ENCODE measurements around the gene DBT. TPM values are rescaled to one million over a fixed set of nuclear protein-coding genes. Genes with fewer than 3 reads are reported as not detected.

Gene DBT
- polyA plus RNA-seq, 1 of the 3 experiments (the other 2 are of a cell fraction) = 2.0 TPM

DNA sequence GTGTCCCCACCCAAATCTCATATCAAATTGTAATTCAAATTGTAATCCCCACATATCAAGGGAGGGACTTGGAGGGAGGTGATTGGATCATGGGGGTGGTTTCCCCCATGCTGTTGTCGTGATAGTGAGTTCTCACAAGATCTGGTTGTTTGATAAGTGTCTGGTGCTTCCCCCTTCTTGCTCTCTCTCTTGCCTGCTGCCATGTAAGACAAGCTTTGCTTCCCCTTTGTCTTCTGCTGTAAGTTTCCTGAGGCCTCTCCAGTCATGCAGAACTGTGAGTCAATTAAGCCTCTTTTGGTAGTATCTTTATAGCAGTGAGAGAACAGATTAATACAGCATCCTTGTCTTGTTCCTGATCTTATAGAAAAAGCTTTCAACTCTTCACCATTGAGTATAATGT lies 65.1 kb downstream of the DBT start:
- DNase-seq = no peak
- WGBS (ENCODE audit: low lambda C conversion rate) = 90% methylated on average over 1 of the region's 1 CpG
- no peaks in the 10 kb centered on the region for H3K36me3 ChIP-seq (replicated peaks in 1 of 2; ENCODE audit: control insufficient read depth in 1 of 2, insufficient read depth in 2 of 2, low read length in 1 of 2)
- no peaks in the 10 kb centered on the region for H3F3A ChIP-seq (replicated peaks; ENCODE audit: insufficient read depth)
- H3K4me2 ChIP-seq = no peak overlapping the region
- H3K27me3 ChIP-seq (ENCODE audit: insufficient read depth) = no peaks in the 10 kb centered on the region
- peaks cover 8 to 13% of the 10 kb centered on the region in 2 experiments; a peak in 2 of 4 replicates for H3K4me1 ChIP-seq (ENCODE audit: control insufficient read depth in 1 of 2, insufficient read depth in 2 of 2, low read depth in 1 of 2, low read length in 1 of 2)
- no peak overlapping the region for H2AFZ ChIP-seq (ENCODE audit: low read depth)
- H3K9me3 ChIP-seq = no peaks in the 10 kb centered on the region
- TF ChIP-seq, protein P1, sequence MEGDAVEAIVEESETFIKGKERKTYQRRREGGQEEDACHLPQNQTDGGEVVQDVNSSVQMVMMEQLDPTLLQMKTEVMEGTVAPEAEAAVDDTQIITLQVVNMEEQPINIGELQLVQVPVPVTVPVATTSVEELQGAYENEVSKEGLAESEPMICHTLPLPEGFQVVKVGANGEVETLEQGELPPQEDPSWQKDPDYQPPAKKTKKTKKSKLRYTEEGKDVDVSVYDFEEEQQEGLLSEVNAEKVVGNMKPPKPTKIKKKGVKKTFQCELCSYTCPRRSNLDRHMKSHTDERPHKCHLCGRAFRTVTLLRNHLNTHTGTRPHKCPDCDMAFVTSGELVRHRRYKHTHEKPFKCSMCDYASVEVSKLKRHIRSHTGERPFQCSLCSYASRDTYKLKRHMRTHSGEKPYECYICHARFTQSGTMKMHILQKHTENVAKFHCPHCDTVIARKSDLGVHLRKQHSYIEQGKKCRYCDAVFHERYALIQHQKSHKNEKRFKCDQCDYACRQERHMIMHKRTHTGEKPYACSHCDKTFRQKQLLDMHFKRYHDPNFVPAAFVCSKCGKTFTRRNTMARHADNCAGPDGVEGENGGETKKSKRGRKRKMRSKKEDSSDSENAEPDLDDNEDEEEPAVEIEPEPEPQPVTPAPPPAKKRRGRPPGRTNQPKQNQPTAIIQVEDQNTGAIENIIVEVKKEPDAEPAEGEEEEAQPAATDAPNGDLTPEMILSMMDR (IDR thresholded peaks at IDR 0.05) = no peak
- TF ChIP-seq RCOR1 (IDR thresholded peaks at IDR 0.05; ENCODE audit: low read length) = no peak
- TF ChIP-seq, protein P2, sequence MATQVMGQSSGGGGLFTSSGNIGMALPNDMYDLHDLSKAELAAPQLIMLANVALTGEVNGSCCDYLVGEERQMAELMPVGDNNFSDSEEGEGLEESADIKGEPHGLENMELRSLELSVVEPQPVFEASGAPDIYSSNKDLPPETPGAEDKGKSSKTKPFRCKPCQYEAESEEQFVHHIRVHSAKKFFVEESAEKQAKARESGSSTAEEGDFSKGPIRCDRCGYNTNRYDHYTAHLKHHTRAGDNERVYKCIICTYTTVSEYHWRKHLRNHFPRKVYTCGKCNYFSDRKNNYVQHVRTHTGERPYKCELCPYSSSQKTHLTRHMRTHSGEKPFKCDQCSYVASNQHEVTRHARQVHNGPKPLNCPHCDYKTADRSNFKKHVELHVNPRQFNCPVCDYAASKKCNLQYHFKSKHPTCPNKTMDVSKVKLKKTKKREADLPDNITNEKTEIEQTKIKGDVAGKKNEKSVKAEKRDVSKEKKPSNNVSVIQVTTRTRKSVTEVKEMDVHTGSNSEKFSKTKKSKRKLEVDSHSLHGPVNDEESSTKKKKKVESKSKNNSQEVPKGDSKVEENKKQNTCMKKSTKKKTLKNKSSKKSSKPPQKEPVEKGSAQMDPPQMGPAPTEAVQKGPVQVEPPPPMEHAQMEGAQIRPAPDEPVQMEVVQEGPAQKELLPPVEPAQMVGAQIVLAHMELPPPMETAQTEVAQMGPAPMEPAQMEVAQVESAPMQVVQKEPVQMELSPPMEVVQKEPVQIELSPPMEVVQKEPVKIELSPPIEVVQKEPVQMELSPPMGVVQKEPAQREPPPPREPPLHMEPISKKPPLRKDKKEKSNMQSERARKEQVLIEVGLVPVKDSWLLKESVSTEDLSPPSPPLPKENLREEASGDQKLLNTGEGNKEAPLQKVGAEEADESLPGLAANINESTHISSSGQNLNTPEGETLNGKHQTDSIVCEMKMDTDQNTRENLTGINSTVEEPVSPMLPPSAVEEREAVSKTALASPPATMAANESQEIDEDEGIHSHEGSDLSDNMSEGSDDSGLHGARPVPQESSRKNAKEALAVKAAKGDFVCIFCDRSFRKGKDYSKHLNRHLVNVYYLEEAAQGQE (IDR thresholded peaks at IDR 0.05; ENCODE audit: low read depth, low read length) = no peak
- TF ChIP-seq JUND (IDR thresholded peaks at IDR 0.05) = no peak
- no peak for TF ChIP-seq EZH2phosphoT487 (IDR thresholded peaks at IDR 0.05; ENCODE audit: borderline replicate concordance, low read depth)
- TF ChIP-seq RAD21 (IDR thresholded peaks at IDR 0.05; ENCODE audit: low read length) = no peak
- TF ChIP-seq, protein P3, sequence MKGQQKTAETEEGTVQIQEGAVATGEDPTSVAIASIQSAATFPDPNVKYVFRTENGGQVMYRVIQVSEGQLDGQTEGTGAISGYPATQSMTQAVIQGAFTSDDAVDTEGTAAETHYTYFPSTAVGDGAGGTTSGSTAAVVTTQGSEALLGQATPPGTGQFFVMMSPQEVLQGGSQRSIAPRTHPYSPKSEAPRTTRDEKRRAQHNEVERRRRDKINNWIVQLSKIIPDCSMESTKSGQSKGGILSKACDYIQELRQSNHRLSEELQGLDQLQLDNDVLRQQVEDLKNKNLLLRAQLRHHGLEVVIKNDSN (IDR thresholded peaks at IDR 0.05; ENCODE audit: borderline replicate concordance, low read depth) = no peak
- TF ChIP-seq EP300 (IDR thresholded peaks at IDR 0.05; ENCODE audit: borderline replicate concordance in 1 of 2, low read depth in 1 of 2, low read length in 1 of 2) = no peak
- no peak for TF ChIP-seq RXRA (IDR thresholded peaks at IDR 0.05; ENCODE audit: borderline replicate concordance, low read depth)
- H3K9me2 ChIP-seq = no peaks in the 10 kb centered on the region
- no peak overlapping the region for H3K9ac ChIP-seq
- no peak overlapping the region for H3K27ac ChIP-seq (ENCODE audit: low read depth in 2 of 2, low read length in 1 of 2)
- no peak overlapping the region for H3K4me3 ChIP-seq (ENCODE audit: low read depth in 2 of 2, low read length in 1 of 2)
- no peaks in the 10 kb centered on the region for H3K79me2 ChIP-seq (ENCODE audit: insufficient read depth)
- no peaks in the 10 kb centered on the region for H4K20me1 ChIP-seq (ENCODE audit: insufficient read depth)
- CTCF ChIA-PET = interaction anchor here (0.8 kb wide), 1 partner anchor 684 kb away, joined by 3 read pairs; no protein-coding TSS in a partner anchor
- POLR2A ChIA-PET = no interaction called here

DNA sequence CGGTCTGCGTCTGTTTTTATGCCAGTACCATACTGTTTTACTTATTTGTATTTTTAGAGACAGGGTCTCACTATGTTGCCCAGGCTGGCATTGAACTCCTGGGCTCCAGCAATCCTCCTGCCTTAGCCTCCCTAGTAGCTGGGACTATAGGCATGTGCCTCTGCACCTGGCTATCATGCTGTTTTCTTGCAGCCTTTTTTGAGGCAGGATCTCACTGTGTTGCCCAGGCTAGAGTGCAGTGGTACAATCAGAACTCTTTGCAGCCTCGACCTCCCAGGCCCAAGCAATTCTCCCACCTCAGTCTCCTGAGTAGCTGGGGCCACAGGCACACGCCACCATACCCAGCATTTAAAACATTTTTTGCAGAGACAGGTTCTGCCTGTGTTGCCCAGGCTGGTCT lies 66.3 kb downstream of the DBT start:
- no peaks in the 10 kb centered on the region for H3F3A ChIP-seq (replicated peaks; ENCODE audit: insufficient read depth)
- ChIA-PET CTCF (interaction anchor here (0.9 kb wide), 1 partner anchor 13 kb away, joined by 3 read pairs; no protein-coding TSS in a partner anchor), POLR2A (no interaction called here)
- no peak overlapping the region for H3K27ac ChIP-seq (ENCODE audit: low read depth in 2 of 2, low read length in 1 of 2)
- no peaks in the 10 kb centered on the region for H3K9me2 ChIP-seq
- no peak overlapping the region for H2AFZ ChIP-seq (ENCODE audit: low read depth)
- H3K79me2 ChIP-seq (ENCODE audit: insufficient read depth) = no peaks in the 10 kb centered on the region
- H3K9ac ChIP-seq = no peak overlapping the region
- whole genome bisulfite sequencing (ENCODE audit: low lambda C conversion rate) = 80% methylated on average over 4 of the region's 4 CpGs
- no peak for TF ChIP-seq RXRA (IDR thresholded peaks at IDR 0.05; ENCODE audit: borderline replicate concordance, low read depth)
- H3K9me3 ChIP-seq = no peaks in the 10 kb centered on the region
- no peaks in the 10 kb centered on the region for H3K27me3 ChIP-seq (ENCODE audit: insufficient read depth)
- no peak overlapping the region for H3K4me3 ChIP-seq (ENCODE audit: low read depth in 2 of 2, low read length in 1 of 2)
- no peaks in the 10 kb centered on the region for H4K20me1 ChIP-seq (ENCODE audit: insufficient read depth)
- H3K4me2 ChIP-seq = no peak overlapping the region
- H3K4me1 ChIP-seq (ENCODE audit: control insufficient read depth in 1 of 2, insufficient read depth in 2 of 2, low read depth in 1 of 2, low read length in 1 of 2) = peaks cover 0 to 1% of the 10 kb centered on the region in 2 experiments; a peak in 1 of 4 replicates
- DNase-seq = no peak
- no peaks in the 10 kb centered on the region for H3K36me3 ChIP-seq (replicated peaks in 1 of 2; ENCODE audit: control insufficient read depth in 1 of 2, insufficient read depth in 2 of 2, low read length in 1 of 2)

All from SK-N-SH (cell line).